HFF-Myc (cell line): ENCODE measurements around the gene PCDHGA8.

Experiments used
- DNase-seq: peaks from one replicate; pipeline ENCODE4 v3.0.0-alpha.2; 2011; ENCODE audit warnings: low read depth; ENCODE audit errors: extremely low read depth
- H3K4me3 ChIP-seq: replicated peaks from 2 replicates; pipeline ENCODE4 v1.5.1; 2011; ENCODE audit warnings: low read depth, mild to moderate bottlenecking, control low read depth, low read length
- CTCF ChIP-seq: IDR thresholded peaks from 2 replicates; pipeline ENCODE4 v1.5.1; 2012; ENCODE audit warnings: mild to moderate bottlenecking, low read depth, low read length, control low read depth; ENCODE audit errors: missing control alignments

PCDHGA8 gene

GRCh38 chr5:141351591-141351990 lies 40.8 kb upstream of the PCDHGA8 start:
- DNase-seq, result no peak
- no peak for TF ChIP-seq CTCF
- H3K4me3 ChIP-seq, result no peak overlapping the region

GRCh38 chr5:141354900-141355469 lies 37.4 kb upstream of the PCDHGA8 start, which contains the start of gene PCDHGA4:
Gene PCDHGA4 (plus strand): TSS chr5:141355021. CDS start chr5:141355108, 87 bp downstream.
- peak; percentile 36 for TF ChIP-seq CTCF
- H3K4me3 ChIP-seq, result no peak within 1 kb of the TSS; the same call in 1 of the 2 replicates
- no peak for DNase-seq

- DNase-seq, result no peak
- no peak for TF ChIP-seq CTCF
- no peak overlapping the region for H3K4me3 ChIP-seq
Measured at GRCh38 chr5:141355641-141356040, 36.8 kb upstream of the PCDHGA8 start.

- TF ChIP-seq CTCF, result no peak
- H3K4me3 ChIP-seq, result no peak overlapping the region
- no peak for DNase-seq
Measured at GRCh38 chr5:141356133-141356532, 36.3 kb upstream of the PCDHGA8 start.

- no peak for DNase-seq
- H3K4me3 ChIP-seq, result no peak overlapping the region
- TF ChIP-seq CTCF, result no peak
Measured at GRCh38 chr5:141356950-141357349, 35.5 kb upstream of the PCDHGA8 start.

- H3K4me3 ChIP-seq, result peak within 1 kb of the TSS; percentile 27
- no peak for DNase-seq
- peak; percentile 39 for TF ChIP-seq CTCF
Measured at GRCh38 chr5:141359790-141360426, 32.5 kb upstream of the PCDHGA8 start, which contains the start of gene PCDHGB2. Gene PCDHGB2 (plus strand): TSS chr5:141359994. CDS start chr5:141360136, 142 bp downstream.

GRCh38 chr5:141360685-141361084 lies 31.7 kb upstream of the PCDHGA8 start:
- H3K4me3 ChIP-seq, result no peak overlapping the region

More at GRCh38 chr5:141360685-141361084, 31.7 kb upstream of the PCDHGA8 start:
- DNase-seq, result no peak
- TF ChIP-seq CTCF, result no peak
